T-helper 2 cell treated with Interferon-gamma antibody and Interleukin-4, amounts not matched to agents 5 μg/mL and 100 μg/mL, for 36 hours (primary cell): Measurements from ENCODE around the gene PKHD1.
"Not testable (repeated sequence)": the region's sequence is repeated elsewhere in the genome, so short reads cannot be mapped to it uniquely, and the experiment has no call there.

ENCODE experiments used
- DNase-seq: peaks from one replicate; pipeline ENCODE4 v3.0.0; 2021; ENCODE audit warnings: low spot score
- H3K27ac Mint-ChIP-seq: one replicate; pipeline ENCODE4 v1.8.0; 2021; ENCODE audit warnings: mild to moderate bottlenecking, mixed read lengths
- H3K27me3 Mint-ChIP-seq: one replicate; pipeline ENCODE4 v1.8.0; 2021; ENCODE audit warnings: low read depth, mixed read lengths
- H3K36me3 Mint-ChIP-seq: one replicate; pipeline ENCODE4 v1.8.0; 2021; ENCODE audit warnings: low read depth, mixed read lengths
- H3K4me1 Mint-ChIP-seq: one replicate; pipeline ENCODE4 v1.8.0; 2021; ENCODE audit warnings: low read depth, mixed read lengths
- H3K4me3 Mint-ChIP-seq: one replicate; pipeline ENCODE4 v1.8.0; 2022; ENCODE audit warnings: mild to moderate bottlenecking, moderate library complexity, mixed read lengths
- H3K9me3 Mint-ChIP-seq: one replicate; pipeline ENCODE4 v1.8.0; 2021; ENCODE audit warnings: mixed read lengths

Gene PKHD1

GRCh38 chr6:51934098-51934497 lies 153.3 kb downstream of the PKHD1 start:
- H3K4me1 Mint-ChIP-seq = no peaks in the 10 kb centered on the region
- no peaks in the 10 kb centered on the region for H3K9me3 Mint-ChIP-seq
- H3K36me3 Mint-ChIP-seq = no peaks in the 10 kb centered on the region
- H3K27ac Mint-ChIP-seq = no peak overlapping the region
- DNase-seq = no peak
- H3K27me3 Mint-ChIP-seq = no peaks in the 10 kb centered on the region
- no peak overlapping the region for H3K4me3 Mint-ChIP-seq

GRCh38 chr6:51932956-51933355 lies 154.5 kb downstream of the PKHD1 start:
- Mint-ChIP-seq H3K4me3 (no peak overlapping the region), H3K36me3 (no peaks in the 10 kb centered on the region), H3K27me3 (no peaks in the 10 kb centered on the region), H3K27ac (no peak overlapping the region), H3K4me1 (no peaks in the 10 kb centered on the region), H3K9me3 (no peaks in the 10 kb centered on the region)
- no peak for DNase-seq

DNA sequence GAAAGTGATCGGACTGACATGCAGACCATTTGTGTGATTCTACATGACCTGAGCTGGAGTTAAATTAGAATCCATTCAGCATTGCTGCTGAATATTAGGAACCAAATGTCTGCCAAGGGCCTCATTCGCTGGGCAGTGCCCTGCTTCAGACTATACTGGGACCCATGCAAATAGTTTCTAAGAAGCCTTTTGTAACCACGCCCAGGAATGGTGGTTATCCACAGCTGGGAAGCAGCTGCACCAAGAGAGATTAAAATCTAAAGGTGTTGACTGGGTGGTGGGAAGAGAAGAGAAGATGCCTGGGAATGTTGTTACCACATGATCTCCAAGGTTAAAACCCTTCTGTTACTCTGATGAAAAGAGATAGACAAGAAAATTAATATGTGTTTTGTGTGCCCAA lies 156.8 kb downstream of the PKHD1 start:
- H3K4me1 Mint-ChIP-seq = no peaks in the 10 kb centered on the region
- no peak overlapping the region for H3K4me3 Mint-ChIP-seq
- DNase-seq = no peak
- no peaks in the 10 kb centered on the region for H3K27me3 Mint-ChIP-seq
- no peaks in the 10 kb centered on the region for H3K9me3 Mint-ChIP-seq
- H3K27ac Mint-ChIP-seq = no peak overlapping the region
- no peaks in the 10 kb centered on the region for H3K36me3 Mint-ChIP-seq

- H3K4me1 Mint-ChIP-seq = no peaks in the 10 kb centered on the region
These were observed 157.4 kb downstream of the PKHD1 start for GRCh38 chr6:51929934-51930574.

DNA sequence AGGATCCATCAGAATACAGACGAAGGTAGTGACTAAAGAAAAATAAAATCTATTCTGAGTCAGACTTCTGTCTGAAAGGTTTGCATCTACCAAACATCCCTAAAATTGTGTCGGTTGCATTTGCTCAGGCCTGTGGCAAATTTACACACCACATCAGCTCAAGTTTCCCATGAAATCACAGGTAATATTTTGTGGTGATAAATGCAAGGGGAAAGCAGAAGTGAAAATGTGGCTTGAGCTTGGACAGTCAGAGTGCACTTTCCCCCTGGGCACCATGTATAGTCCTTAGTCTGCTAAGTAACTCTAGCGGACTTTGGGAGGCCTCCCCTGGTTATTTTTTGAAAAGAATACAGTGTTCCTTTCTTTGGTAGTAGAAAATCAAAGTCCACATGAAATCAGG lies 159.1 kb downstream of the PKHD1 start:
- Mint-ChIP-seq H3K27me3 (no peaks in the 10 kb centered on the region), H3K36me3 (no peaks in the 10 kb centered on the region), H3K4me1 (no peaks in the 10 kb centered on the region), H3K9me3 (no peaks in the 10 kb centered on the region), H3K27ac (no peak overlapping the region), H3K4me3 (no peak overlapping the region)
- DNase-seq = no peak

More at GRCh38 chr6:51929934-51930574, 157.4 kb downstream of the PKHD1 start:
- Mint-ChIP-seq H3K4me3 (no peak overlapping the region), H3K27ac (no peak overlapping the region), H3K27me3 (no peaks in the 10 kb centered on the region), H3K9me3 (no peaks in the 10 kb centered on the region), H3K36me3 (no peaks in the 10 kb centered on the region)
- no peak for DNase-seq

GRCh38 chr6:51927450-51927849 lies 160.0 kb downstream of the PKHD1 start:
- H3K4me1 Mint-ChIP-seq = no peaks in the 10 kb centered on the region
- no peaks in the 10 kb centered on the region for H3K27me3 Mint-ChIP-seq
- no peak overlapping the region for H3K4me3 Mint-ChIP-seq
- no peaks in the 10 kb centered on the region for H3K36me3 Mint-ChIP-seq
- H3K9me3 Mint-ChIP-seq = no peaks in the 10 kb centered on the region
- no peak overlapping the region for H3K27ac Mint-ChIP-seq
- DNase-seq = no peak

DNA sequence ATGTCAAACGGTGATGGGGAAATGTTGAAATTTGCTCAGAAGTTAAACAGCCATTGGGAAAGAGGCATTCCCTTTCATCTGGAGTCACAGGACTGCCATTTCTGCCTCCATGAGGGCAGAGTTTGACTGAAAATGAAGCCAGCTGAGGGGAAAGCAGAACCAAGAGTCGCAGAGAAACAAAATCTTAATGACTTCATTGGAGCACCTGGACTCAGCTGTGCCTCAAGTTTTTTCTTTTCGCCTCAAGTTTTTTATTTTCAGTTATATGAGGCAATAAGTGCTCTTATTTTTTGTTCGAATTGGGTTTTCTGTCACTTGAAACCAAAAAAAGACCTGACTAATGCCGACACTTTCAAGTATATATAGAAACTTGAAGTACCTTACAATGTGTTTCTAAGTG lies 161.3 kb downstream of the PKHD1 start:
- H3K27ac Mint-ChIP-seq = no peak overlapping the region
- no peaks in the 10 kb centered on the region for H3K9me3 Mint-ChIP-seq
- no peaks in the 10 kb centered on the region for H3K36me3 Mint-ChIP-seq
- no peaks in the 10 kb centered on the region for H3K4me1 Mint-ChIP-seq
- no peaks in the 10 kb centered on the region for H3K27me3 Mint-ChIP-seq
- no peak for DNase-seq
- H3K4me3 Mint-ChIP-seq = no peak overlapping the region

GRCh38 chr6:51922479-51922878 lies 164.9 kb downstream of the PKHD1 start:
- H3K36me3 Mint-ChIP-seq, H3K9me3 Mint-ChIP-seq, H3K27ac Mint-ChIP-seq, H3K27me3 Mint-ChIP-seq, H3K4me3 Mint-ChIP-seq, H3K4me1 Mint-ChIP-seq, DNase-seq: not testable (repeated sequence)

GRCh38 chr6:51918347-51918746 lies 169.1 kb downstream of the PKHD1 start:
- not testable (repeated sequence) for H3K4me3 Mint-ChIP-seq, DNase-seq, H3K36me3 Mint-ChIP-seq, H3K27ac Mint-ChIP-seq, H3K27me3 Mint-ChIP-seq, H3K9me3 Mint-ChIP-seq, H3K4me1 Mint-ChIP-seq

- H3K9me3 Mint-ChIP-seq = no peaks in the 10 kb centered on the region
- H3K36me3 Mint-ChIP-seq = no peaks in the 10 kb centered on the region
- no peak overlapping the region for H3K27ac Mint-ChIP-seq
- H3K4me3 Mint-ChIP-seq = no peak overlapping the region
- H3K27me3 Mint-ChIP-seq = peaks cover 4% of the 10 kb centered on the region
- no peak for DNase-seq
- no peaks in the 10 kb centered on the region for H3K4me1 Mint-ChIP-seq
These were observed 172.3 kb downstream of the PKHD1 start for GRCh38 chr6:51915098-51915497.

DNA sequence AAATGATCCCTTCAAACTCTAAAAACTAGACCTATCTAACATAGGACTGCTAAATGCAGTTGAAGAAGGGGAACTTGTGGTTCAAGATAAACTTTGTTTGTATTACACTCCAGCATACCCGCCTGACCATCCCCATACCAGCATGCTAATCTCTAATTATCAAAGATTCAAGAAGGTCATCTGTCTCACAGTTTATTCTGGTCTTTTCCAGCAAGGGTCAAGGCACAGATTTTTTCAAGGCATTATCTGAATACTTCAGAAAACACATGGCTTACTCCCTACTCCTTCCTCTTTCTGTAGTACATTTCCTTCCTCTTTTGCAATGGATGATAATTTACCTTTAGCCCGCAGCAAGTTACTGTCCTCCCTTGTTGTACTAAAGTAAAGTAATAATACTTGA lies 174.1 kb downstream of the PKHD1 start:
- DNase-seq = no peak
- Mint-ChIP-seq H3K36me3 (no peaks in the 10 kb centered on the region), H3K27me3 (peaks cover 4% of the 10 kb centered on the region), H3K27ac (no peak overlapping the region), H3K4me1 (no peaks in the 10 kb centered on the region), H3K4me3 (no peak overlapping the region), H3K9me3 (no peaks in the 10 kb centered on the region)

DNA sequence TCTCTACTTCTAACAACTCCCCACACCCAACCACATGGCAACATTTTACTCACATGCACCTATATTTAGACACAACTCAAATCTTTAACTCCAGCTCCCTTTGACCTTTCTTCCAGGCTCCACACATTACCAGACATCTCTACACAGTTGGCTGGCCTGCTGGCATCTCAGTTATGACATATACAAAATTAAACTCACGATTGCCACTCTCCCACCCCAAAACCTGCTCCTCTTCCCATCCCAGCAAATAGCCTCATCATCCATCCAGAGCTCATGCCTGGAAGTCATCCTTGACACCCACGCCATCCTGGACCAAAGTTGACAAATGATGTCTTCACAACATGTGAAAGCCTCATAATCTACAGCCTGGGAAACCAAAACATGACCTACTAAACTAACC lies 176.6 kb downstream of the PKHD1 start:
- no peak overlapping the region for H3K4me3 Mint-ChIP-seq

DNA sequence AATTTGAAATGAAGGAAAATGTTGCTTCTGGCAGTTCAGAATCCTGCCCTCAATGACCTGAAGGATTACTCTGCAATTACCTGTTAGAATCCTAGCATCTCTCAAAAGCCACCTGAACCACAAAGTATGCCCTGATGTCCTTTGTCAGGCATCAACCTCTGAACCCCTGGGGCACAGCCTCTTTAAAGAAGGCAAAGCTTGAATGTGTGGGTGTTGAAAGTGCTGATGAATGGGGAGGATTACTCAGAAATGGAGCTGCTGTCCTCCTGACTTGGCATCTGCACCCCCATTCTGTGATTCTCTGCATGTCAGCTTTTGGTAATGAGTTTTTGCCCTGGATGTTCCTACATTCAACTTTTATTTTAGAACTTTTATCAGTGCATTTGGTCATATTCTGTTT lies 179.2 kb downstream of the PKHD1 start:
- no peaks in the 10 kb centered on the region for H3K27me3 Mint-ChIP-seq
- H3K9me3 Mint-ChIP-seq = no peaks in the 10 kb centered on the region
- H3K27ac Mint-ChIP-seq = no peak overlapping the region
- H3K4me1 Mint-ChIP-seq = no peaks in the 10 kb centered on the region
- H3K36me3 Mint-ChIP-seq = no peaks in the 10 kb centered on the region
- no peak for DNase-seq
- H3K4me3 Mint-ChIP-seq = no peak overlapping the region

More for the DNA sequence above, 176.6 kb downstream of the PKHD1 start:
- no peaks in the 10 kb centered on the region for H3K9me3 Mint-ChIP-seq
- no peaks in the 10 kb centered on the region for H3K4me1 Mint-ChIP-seq
- H3K36me3 Mint-ChIP-seq = no peaks in the 10 kb centered on the region
- no peak for DNase-seq
- peaks cover 4% of the 10 kb centered on the region for H3K27me3 Mint-ChIP-seq
- no peak overlapping the region for H3K27ac Mint-ChIP-seq

- Mint-ChIP-seq H3K27me3 (no peaks in the 10 kb centered on the region), H3K27ac (no peak overlapping the region), H3K4me3 (no peak overlapping the region), H3K4me1 (no peaks in the 10 kb centered on the region), H3K36me3 (no peaks in the 10 kb centered on the region), H3K9me3 (no peaks in the 10 kb centered on the region)
- no peak for DNase-seq
These were observed 185.3 kb downstream of the PKHD1 start for GRCh38 chr6:51901766-51902764.
